Keratinocyte (primary cell): ENCODE results near the gene STARD4.

Experiments
- EZH2 ChIP-seq: IDR thresholded peaks from one replicate; pipeline ENCODE4 v1.6.1; 2012; ENCODE audit warnings: inconsistent platforms, mild to moderate bottlenecking, low read length, moderate library complexity
- TF ChIP-seq, protein P1 (sequence below), 3 experiments: IDR thresholded peaks in 1 of 3; conservative IDR thresholded peaks in 1 of 3; optimal IDR thresholded peaks in 1 of 3; 2 replicates in 2 of 3; 3 replicates in 1 of 3; pipeline versions ENCODE3 to v1.5.1; 2011; ENCODE audit warnings: low read length in 3 of 3, mild to moderate bottlenecking in 3 of 3, moderate library complexity in 2 of 3, control low read depth in 1 of 3, inconsistent platforms in 1 of 3; ENCODE audit not compliant: insufficient read depth in 2 of 3; ENCODE audit errors: extremely low read depth in 1 of 3

DNA sequence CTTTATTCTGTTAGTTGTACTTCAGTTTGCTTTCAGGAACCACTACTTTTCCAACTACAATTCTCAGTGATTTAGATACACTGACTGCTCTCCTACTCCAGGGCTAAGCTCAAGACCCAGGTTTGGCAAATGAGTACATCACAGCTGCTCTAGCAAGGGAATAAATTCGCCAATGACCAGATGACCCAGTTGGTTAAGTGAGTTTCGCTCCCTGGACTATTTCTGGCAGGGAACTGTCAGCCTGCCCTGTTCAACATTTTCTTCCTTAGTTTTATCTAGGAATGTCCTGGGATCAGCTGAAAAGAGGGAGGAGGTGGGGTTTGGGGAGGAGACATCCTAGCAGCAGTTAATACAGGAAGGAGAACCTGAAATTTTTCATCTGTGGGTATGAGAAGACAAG lies 6.4 kb upstream of the STARD4 start:
- TF ChIP-seq, protein P1, sequence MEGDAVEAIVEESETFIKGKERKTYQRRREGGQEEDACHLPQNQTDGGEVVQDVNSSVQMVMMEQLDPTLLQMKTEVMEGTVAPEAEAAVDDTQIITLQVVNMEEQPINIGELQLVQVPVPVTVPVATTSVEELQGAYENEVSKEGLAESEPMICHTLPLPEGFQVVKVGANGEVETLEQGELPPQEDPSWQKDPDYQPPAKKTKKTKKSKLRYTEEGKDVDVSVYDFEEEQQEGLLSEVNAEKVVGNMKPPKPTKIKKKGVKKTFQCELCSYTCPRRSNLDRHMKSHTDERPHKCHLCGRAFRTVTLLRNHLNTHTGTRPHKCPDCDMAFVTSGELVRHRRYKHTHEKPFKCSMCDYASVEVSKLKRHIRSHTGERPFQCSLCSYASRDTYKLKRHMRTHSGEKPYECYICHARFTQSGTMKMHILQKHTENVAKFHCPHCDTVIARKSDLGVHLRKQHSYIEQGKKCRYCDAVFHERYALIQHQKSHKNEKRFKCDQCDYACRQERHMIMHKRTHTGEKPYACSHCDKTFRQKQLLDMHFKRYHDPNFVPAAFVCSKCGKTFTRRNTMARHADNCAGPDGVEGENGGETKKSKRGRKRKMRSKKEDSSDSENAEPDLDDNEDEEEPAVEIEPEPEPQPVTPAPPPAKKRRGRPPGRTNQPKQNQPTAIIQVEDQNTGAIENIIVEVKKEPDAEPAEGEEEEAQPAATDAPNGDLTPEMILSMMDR (optimal IDR thresholded peaks at IDR 0.05 in 1 of 3, IDR thresholded peaks at IDR 0.05 in 1 of 3, conservative IDR thresholded peaks at IDR 0.05 in 1 of 3; ENCODE audit: extremely low read depth in 1 of 3, insufficient read depth in 2 of 3, low read length in 3 of 3) = no peak
- TF ChIP-seq EZH2 = no peak
